Left forelimb (tissue), 1 donor: Measurements from ENCODE around the gene SORCS2.

ENCODE experiments used
- DNase-seq: peaks from one replicate; pipeline ENCODE4 v3.0.0-alpha.2; 2018; ENCODE audit warnings: low spot score

The SORCS2 gene

DNA sequence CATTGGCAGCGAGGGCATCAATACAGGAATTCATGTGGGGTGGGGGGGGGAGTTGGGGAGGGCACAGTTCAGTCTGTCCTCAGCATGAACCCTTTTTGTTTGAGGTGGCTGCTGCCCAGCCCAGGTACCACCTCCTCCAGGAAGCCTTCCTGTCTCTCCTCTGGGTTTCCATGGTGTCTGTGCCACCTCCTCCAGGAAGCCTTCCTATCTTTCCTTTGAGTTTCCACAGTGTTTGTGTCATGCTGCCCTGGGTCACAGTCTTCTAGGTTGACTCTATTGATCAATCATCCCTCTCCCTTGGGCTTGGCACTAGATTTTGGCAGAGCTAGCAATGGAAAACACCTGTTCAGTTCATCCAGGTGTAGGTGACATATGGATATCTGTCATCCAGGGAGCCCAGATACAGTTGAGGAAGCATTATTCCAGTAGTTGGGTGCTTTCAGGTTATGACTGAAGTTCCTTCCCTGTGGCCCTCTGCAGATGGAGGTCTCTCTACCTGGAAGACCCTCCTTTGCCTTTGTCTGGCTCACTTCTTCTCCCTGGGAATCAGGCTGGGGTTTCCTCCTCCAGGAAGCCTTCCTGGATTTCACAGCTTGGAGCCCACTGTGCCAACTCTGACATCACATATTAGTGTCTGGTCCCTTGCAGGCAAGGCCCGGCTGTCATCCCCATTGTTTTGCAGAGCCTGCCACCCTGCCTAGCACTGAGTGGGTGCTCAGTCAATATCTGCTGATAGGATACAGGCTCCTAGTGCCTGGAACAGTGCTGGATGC lies 96.6 kb downstream of the SORCS2 start:
- no peak for DNase-seq

- DNase-seq, result no peak
Measured at GRCh38 chr4:7289589-7289988, 97.3 kb downstream of the SORCS2 start.

DNA sequence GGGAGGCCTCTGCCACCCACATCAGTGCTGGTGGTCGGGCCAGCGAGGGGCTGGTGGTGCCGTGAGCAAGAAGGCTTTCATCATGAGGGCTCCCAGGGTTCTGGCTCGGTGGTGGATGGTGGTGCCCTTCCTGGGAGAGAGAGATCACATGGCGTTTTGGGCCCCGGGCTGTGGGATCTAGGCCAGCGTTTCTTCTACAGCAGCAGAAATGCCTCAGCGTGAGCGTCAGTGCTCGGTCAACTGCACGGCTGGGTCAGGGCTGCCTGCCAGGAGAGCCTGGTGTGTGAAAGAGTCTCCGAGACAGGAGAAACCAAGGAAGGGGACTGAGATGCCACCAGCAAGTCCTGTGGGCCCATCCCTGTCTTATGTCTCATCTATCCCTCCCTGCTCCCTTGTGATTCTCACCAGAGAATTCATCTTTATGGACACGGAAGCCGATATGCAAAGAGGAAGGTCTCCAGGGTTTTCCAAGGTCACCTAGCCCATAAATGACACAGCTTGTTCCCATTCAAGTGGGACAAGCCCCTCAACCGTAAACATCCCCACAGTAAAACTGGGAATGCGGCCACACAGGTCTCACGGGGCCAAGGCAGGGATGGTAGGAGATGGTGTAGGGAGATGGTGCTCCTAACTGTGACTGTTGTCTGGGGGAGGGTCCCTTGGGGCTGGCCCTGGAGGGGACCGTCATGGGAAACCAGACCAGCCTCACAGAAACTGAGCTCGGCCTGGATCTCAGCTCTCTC lies 99.2 kb downstream of the SORCS2 start:
- DNase-seq, result no peak

DNA sequence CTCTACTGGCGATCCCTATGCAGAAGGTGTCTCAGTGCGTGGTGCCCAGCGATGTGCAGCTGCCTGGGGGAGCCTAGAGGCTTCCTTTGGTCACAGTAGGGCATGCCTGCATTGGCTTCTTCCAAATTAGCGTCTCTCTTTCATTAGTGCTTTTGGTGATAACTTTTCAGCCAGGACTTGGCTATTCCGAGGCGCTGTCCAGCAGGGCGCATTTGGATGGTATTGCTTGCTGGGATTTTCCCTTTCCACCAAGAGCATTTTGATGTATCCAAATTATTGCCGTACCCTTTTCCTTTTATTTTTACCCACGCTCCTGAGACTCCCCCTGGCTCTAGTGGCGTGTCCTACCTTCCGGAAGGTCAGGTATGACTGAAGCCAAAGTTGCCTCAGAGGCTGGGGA lies 101.4 kb downstream of the SORCS2 start:
- no peak for DNase-seq

DNA sequence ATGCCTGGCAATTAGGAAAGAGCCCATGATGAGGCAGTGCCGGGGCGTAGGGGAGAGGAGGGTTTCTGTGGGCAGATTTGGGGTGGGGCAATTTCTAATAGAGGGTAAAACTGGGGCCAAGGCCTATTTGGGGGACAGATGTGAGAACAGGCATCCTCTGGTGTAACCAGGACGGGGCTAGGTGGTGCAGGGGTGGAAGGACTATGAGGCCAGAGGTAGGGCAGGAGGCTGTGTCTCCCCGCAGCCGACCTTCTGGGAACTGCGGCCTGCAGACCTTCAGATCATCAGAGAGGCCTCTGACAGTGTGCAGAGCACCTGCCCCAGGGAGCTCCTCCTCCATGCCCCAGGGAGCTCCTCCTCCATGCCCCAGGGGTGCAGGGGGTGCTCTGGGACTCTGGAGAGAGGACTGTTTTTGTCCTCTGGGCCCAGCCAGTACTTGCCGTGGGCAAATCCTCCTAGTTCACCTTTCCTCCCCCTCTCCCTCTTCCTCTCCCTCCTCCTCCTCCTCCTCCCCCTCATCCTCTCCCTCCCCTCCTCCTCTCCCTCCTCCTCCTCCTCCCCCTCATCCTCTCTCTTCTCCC lies 101.9 kb downstream of the SORCS2 start:
- DNase-seq, result no peak

DNA sequence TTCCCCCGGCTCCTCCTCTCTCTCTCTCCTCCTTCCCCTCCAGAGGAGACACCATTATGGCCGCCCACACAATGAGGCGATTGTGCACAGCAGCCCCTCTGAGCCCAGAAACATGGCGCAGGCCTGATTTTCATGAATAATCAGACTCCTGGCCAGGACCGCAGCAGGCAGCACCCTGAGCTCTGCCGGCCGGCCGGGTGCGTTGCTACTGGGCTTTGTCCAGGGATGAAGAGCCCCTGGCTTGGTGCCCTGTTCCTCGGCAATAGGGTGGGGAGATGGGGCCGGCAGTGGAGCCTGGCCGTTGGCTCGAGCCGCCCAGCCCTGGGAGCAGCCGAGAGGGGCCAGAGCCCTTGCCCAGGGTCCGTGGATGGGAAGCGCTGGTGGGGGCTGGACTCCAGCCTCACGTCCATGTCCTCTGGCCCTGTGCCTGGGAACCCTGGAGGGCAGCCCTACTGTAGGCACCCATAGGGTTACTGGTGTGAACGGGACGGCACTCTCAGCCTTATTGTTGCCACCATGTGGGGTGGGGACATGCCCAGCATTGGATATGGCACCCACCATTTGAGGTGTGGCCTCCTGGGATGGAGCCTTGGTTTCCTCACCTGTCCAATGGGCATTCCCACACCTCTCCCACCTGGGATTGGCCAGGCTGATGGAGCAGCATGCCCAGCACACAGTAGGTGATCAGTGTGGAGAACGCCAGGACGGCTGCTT lies 103.0 kb downstream of the SORCS2 start:
- DNase-seq, result no peak

GRCh38 chr4:7295911-7296660 lies 103.7 kb downstream of the SORCS2 start:
- no peak for DNase-seq

GRCh38 chr4:7296661-7297335 lies 104.5 kb downstream of the SORCS2 start:
- DNase-seq, result no peak

DNA sequence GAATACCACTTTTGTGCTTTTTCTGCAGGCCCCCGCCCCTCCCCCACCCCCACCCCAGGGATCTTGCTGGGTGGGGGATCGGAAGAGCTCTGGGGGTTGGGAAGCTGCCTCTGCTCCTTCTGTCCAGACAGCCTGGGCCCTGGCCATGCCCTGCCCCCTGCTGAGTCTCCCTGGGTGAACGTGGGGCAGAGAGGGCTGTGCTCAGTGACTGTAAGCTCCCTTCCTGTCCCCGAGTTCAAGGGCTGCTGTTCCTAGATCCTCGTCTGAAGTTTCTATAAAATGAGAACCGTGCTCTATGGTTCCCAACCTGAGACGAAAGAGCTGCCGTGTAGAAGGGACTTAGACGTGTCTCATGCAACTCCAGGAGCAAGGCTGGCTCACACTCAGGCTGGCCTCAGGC lies 105.0 kb downstream of the SORCS2 start:
- DNase-seq, result no peak

DNA sequence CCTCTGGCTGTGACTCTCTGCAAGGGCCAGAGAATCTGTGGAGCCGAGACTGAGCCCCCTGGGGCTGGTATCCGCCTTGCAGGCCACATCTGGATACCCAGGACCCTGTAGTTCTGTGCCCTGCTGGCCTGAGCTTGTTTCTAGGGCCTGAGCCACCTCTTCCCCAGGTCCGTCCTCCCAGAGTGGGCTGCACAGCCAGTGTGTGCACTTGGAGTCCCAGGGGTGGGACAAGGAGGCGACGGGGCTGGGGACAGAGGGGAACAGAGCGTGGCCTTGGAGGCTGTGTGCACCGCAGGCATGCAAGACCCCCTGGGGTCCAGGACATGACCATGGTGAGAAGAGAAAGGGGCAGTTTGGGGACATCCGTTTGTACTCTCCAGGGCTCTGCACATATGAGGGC lies 105.5 kb downstream of the SORCS2 start:
- DNase-seq, result no peak

GRCh38 chr4:7298619-7299009 lies 106.3 kb downstream of the SORCS2 start:
- DNase-seq, result no peak

DNA sequence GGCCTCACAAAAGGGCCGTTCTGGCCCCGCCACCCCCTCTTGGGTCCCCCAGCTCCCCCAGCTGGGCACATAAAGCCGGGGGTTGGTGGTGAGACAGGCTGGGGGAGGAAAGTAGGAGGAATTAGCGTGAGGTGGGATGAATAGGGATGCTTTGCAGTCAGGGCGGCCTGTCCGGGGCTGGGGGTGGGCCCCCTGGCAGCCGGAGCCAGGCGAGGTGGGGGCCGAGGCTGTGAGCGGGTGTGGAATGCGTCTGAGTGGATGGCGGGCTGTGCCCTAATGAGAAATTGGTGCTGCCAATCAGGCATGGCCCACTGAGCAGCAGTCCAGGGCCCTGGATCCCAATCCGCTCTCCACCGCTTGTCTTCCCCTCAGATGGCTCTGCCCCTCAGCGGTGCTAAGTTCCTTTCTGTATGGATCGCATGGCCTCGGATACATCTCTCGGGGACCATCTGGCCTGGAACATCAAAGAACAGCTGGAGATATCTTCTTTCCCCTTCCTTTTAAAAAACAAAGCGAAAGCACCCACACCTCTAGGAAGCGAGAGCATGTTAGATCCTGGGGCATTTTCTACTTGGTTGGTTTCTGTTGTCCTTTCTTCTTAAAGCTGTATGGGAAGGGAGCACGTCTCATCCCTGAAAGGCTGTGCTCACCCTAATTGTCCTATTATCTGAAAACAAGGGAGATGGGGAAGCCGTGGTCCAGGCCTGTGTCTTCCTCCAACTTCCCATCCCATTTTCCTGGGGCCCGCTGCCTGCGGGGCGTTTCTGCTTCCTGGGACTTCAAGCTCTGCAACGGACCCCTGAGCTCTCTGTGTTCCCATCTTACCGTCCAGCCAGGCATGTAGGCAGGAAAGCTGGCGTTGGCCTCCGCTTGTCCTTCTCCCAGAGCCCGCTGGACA lies 106.9 kb downstream of the SORCS2 start:
- no peak for DNase-seq

DNA sequence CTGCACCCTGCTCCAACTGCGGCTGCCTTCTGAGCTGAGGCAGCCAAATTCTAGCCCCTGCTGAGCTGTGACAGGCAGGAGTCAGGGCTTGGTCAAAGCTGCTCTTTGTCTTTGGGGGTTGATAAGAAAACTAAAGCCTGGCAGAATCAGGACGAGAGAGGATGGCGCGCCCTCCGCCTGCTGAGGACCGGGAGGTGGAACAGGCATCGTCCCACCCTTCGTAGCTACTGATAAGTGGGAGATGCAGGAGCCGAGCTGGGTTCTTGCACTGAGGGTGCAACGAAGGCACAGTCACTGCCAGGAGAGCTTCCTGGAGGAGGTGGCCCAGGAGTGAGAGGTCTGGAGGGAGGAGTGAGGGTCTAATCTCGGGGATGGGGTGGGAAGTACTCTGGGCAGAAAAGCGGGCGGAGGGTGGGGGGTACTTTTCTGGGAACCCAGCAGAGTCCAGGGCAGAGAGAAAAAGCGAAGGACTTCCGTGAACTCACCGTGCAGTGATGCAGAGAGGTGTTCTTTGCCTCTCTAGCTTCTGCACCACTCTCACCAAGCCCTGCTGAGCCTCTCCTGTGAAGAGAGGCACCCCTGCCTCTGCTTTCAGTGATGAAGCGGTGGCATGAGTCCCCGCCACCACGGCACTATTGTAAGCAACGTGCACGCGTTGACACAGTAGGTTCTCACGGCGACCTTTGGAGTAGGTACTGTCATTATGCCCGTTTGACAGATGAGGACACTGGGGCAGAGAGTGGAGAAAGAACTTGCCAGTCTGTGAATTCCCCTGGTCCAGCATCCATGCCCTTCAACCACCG lies 107.8 kb downstream of the SORCS2 start:
- DNase-seq, result no peak

DNA sequence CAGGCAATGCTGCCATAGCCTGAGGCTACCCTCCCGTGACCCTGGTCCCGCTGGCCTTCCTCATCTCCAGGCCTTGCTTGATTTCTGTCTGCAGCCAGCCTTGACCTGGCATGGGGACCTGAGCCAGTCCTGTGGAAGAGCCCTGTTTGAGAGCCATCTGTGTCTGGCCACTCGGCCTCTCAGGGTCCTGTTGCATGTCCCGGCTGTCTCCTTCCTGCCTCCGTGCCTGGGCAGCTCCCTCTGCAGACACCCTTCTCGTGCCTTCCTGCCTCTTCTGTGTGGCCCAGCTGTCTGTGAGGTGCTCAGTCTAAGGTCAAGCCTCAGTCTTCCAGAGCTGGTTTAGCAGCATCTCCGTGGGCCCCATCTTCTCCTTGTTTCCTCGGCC lies 108.4 kb downstream of the SORCS2 start:
- DNase-seq, result no peak

DNA sequence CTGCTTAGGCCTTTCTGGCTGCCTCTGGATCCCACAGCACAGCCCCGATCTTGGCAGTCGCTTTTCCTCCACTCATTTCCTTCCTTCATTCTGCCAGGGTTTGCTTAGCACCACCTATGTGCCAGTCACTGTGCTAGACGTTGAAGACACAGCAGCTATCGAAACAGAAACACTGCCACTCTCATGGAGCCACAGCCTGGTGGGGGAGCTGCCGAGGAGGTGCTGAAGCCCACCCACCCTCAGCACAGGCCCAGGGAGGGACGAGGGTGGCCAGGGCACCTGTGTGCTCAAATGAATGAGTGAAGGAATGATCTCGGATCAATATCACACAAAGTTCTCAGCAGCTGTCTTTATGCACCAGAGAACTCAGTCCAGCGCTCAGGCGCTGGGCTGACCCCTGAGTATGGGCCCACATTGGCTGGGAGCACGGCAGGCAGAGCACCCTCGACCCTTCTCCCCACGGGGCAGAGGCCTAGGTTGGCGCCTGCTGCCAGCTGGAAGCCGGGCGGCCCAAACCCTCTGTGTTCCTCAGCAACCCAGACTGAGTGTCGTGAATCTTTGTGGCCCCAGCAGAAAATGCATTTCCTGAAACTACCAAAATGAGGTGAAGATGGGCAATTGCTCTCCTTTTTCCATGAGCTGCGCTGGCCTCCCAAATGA lies 108.9 kb downstream of the SORCS2 start:
- no peak for DNase-seq

DNA sequence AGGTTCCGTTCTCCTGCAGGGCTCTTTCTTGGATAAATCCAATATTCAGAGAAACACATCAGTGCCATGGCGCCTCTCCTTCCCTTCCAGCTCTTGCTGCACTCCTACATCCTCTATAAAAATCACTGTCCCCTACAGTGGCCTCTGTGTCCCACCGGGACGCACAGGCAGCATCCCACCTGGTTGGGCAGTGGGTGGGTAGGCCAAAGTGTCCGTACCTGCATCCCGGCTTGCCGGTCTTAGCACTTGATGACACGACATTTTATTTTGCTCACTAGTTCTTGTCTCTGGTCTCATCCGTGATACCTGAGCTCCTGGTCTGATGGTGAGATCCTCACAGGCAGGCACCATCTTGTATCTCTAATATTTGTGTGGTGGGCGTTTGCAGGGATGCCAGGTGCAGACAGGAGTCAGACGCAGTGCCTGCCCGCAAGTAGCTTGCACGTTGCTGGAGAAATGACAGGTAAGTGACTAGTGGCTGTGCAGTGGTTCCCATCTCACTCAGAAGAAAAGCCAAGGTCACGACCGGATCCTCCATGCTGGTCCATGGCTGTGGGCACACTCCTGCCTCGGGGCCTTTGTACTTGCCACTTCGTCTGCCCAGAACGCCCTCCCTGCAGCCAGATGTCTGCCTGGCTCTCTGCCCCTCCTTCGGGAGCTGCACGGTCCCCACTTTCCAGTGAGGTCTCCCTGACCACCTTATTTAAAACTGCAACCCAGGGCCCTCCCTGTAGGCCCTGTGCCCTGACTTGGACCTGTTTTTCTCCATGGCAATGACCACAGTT lies 109.7 kb downstream of the SORCS2 start:
- DNase-seq, result no peak

DNA sequence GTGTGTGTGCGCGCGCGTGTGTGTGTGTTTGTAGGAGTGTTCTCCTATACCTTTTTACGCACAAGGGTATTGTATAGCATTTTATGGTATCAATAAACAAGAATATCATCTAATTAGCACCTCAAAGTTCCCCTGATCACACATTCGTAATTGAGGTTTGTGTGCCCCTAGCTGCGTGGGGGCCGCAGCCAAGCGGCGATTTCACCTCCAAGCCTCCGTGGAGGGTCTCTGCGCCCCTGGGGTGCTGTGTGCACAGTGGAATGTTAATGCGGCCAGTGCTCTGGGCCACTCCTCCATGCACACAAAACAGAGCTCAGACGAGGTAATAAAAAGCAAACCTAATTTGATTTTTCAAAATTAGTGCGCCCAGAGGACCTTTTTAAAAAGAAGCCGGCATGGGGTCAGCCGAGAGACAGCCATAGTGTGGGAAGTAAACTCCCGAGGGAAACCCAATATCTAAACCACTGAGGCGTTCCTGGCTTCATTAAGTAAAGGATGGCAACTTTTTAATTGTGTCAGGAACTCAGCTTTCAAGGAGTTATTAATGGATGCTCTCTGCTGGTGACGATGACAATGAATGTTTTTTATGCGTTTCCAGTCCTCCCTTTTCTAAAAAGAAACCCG lies 110.6 kb downstream of the SORCS2 start:
- DNase-seq, result no peak

GRCh38 chr4:7303561-7303960 lies 111.2 kb downstream of the SORCS2 start:
- no peak for DNase-seq
